DOHH2 (cell line): ENCODE data around the gene MCIDAS.

Source experiments
- H3F3A ChIP-seq: fragments of 200-600 bp; sonication (generic), shearing (Covaris generic); 2 replicates; pipeline ENCODE4 v1.6.0; 2016; ENCODE audit warnings: antibody characterized with exemption, mild to moderate bottlenecking; ENCODE audit not compliant: control insufficient read depth, insufficient read depth
- H3K27ac ChIP-seq: fragments of 200-600 bp; sonication (generic); 2 replicates; pipeline ENCODE4 v1.5.1; 2014; ENCODE audit warnings: low read depth, mild to moderate bottlenecking, low read length, moderate library complexity
- H3K27me3 ChIP-seq: fragments of 200-600 bp; sonication (generic); 2 replicates; pipeline ENCODE4 v1.6.1; 2014; ENCODE audit warnings: mild to moderate bottlenecking, low read length, mixed read lengths; ENCODE audit not compliant: control insufficient read depth
- H3K36me3 ChIP-seq: fragments of 200-600 bp; sonication (generic); 2 replicates; pipeline ENCODE4 v1.6.1; 2014; ENCODE audit warnings: mild to moderate bottlenecking, low read length, moderate library complexity, mixed read lengths; ENCODE audit not compliant: control insufficient read depth
- H3K4me1 ChIP-seq: fragments of 200-600 bp; sonication (generic); 2 replicates; pipeline ENCODE4 v1.6.1; 2014; ENCODE audit warnings: mild to moderate bottlenecking, low read length, mixed read lengths; ENCODE audit not compliant: control insufficient read depth
- H3K4me2 ChIP-seq: fragments of 200-600 bp; sonication (generic); 2 replicates; pipeline ENCODE4 v1.6.0; 2014; ENCODE audit warnings: mild to moderate bottlenecking, low read length, moderate library complexity
- H3K4me3 ChIP-seq: fragments of 200-600 bp; sonication (generic); 2 replicates; pipeline ENCODE4 v1.5.1; 2014; ENCODE audit warnings: mild to moderate bottlenecking, low read length, mixed read lengths
- H3K79me2 ChIP-seq: fragments of 200-600 bp; sonication (generic); 2 replicates; pipeline ENCODE4 v1.6.1; 2014; ENCODE audit warnings: mild to moderate bottlenecking, low read length, mixed read lengths; ENCODE audit not compliant: control insufficient read depth
- H3K9me2 ChIP-seq: fragments of 200-600 bp; sonication (generic); replicated peaks from 2 replicates; pipeline ENCODE4 v1.6.1; 2014; ENCODE audit warnings: mild to moderate bottlenecking, low read length, mixed read lengths; ENCODE audit not compliant: control insufficient read depth
- H3K9me3 ChIP-seq: fragments of 200-600 bp; sonication (generic); 2 replicates; pipeline ENCODE4 v1.6.1; 2014; ENCODE audit warnings: antibody characterized with exemption, low read length, mixed read lengths; ENCODE audit not compliant: control insufficient read depth, insufficient read depth
- H4K20me1 ChIP-seq: fragments of 200-600 bp; sonication (generic); 2 replicates; pipeline ENCODE4 v1.6.0; 2014; ENCODE audit warnings: low read depth, mild to moderate bottlenecking, antibody characterized with exemption, low read length, moderate library complexity; ENCODE audit not compliant: control insufficient read depth, insufficient read depth
- EZH2phosphoT487 ChIP-seq: fragments of 200-600 bp; sonication (generic); IDR thresholded peaks from 2 replicates; pipeline ENCODE4 v1.6.1; 2017; ENCODE audit warnings: borderline replicate concordance, mild to moderate bottlenecking, antibody characterized with exemption, low read length, moderate library complexity, mixed read lengths
- TF ChIP-seq, protein P1 (sequence below): fragments of 200-600 bp; sonication (generic); IDR thresholded peaks from one replicate; pipeline ENCODE4 v1.5.1; 2014; ENCODE audit warnings: antibody characterized with exemption, mild to moderate bottlenecking, low read depth, low read length; ENCODE audit not compliant: poor library complexity, severe bottlenecking

Gene MCIDAS

DNA sequence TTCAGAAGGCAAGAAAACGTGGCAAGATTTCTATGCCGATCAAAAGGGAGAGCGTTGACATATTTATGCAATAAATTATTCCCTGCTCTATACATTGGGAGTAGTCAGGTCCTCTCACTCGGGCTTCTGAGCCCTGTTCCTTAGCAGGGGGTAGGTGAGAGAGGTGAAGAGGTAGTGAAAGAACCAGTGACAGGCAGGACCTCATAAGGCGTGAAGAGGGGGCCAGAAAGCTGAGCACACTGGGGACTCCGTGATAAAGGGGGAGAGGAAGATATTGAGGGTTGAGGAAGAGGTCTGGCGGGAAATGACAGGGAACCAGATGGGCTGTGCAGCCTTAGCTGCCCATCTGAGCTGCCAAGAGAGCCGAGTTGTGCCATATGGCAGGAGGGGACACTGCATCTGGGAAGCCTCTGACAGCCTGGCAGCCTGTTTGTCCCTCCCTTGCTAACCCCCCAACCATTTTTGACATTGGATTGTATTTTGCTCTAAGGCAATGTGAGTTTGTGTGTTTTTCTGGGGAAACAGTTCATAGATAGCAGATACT, 53.4 kb downstream of the MCIDAS start:
- H3F3A ChIP-seq = no peaks in the 10 kb centered on the region
- peaks cover 31% of the 10 kb centered on the region for H3K4me1 ChIP-seq
- peaks cover 69% of the 10 kb centered on the region for H3K27me3 ChIP-seq
- H3K9me3 ChIP-seq = no peaks in the 10 kb centered on the region
- no peak for TF ChIP-seq EZH2phosphoT487
- TF ChIP-seq, protein P1, sequence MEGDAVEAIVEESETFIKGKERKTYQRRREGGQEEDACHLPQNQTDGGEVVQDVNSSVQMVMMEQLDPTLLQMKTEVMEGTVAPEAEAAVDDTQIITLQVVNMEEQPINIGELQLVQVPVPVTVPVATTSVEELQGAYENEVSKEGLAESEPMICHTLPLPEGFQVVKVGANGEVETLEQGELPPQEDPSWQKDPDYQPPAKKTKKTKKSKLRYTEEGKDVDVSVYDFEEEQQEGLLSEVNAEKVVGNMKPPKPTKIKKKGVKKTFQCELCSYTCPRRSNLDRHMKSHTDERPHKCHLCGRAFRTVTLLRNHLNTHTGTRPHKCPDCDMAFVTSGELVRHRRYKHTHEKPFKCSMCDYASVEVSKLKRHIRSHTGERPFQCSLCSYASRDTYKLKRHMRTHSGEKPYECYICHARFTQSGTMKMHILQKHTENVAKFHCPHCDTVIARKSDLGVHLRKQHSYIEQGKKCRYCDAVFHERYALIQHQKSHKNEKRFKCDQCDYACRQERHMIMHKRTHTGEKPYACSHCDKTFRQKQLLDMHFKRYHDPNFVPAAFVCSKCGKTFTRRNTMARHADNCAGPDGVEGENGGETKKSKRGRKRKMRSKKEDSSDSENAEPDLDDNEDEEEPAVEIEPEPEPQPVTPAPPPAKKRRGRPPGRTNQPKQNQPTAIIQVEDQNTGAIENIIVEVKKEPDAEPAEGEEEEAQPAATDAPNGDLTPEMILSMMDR = no peak
- no peaks in the 10 kb centered on the region for H3K79me2 ChIP-seq
- no peaks in the 10 kb centered on the region for H3K9me2 ChIP-seq
- H3K36me3 ChIP-seq = no peaks in the 10 kb centered on the region
- H4K20me1 ChIP-seq = no peaks in the 10 kb centered on the region
- no peak overlapping the region for H3K27ac ChIP-seq
- peak overlapping the region; percentile 77 for H3K4me3 ChIP-seq
- H3K4me2 ChIP-seq = peak overlapping the region; percentile 97

DNA sequence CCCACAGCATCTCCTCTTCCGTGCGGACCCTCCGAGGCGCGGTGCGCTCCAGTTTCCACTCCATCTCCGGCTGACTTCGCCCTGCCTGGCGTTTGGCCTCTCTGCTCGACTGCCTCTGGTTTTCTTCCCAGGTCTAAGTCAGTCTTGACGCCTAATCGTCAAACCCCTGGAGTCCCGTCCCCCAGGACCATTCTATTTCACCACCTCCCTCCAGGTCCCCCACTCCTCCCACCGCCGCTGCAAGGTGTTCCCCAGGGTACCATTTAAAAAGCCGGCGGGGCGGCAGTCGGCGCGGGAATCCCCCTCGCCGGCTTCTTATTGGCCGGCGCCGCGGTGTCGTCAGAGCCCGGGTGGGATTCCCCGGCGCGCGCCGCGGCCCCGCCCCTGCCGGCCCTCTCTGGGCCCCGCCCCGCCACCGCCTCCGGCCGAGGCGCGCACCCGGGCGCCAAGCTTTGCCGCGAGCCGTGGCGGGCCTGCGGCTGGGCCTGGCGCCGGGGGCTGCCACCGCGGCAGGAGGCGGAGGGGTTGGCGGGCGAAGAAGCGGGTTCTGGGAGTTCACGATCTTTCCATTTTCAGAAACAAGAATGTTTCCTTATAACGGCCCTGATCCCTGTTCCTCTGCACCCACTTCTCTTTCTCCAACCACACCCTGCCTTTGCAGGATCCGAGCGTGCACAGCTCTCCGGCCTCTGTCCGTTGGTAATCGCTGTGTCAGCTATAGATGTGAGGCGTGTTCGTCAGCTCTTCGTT, 54.0 kb downstream of the MCIDAS start, which contains the start of gene CDC20B:
TSS of gene CDC20B (minus strand) at position 241 of the 750 bp plus-strand sequence. CDS start at position 64, 177 bp downstream.
- no peaks in the 10 kb centered on the region for H3K36me3 ChIP-seq
- no peaks in the 10 kb centered on the region for H3K9me3 ChIP-seq
- peak within 1 kb of the TSS; percentile 77 for H3K4me3 ChIP-seq
- no peaks in the 10 kb centered on the region for H4K20me1 ChIP-seq
- H3K27ac ChIP-seq = no peak within 1 kb of the TSS
- H3K79me2 ChIP-seq = no peaks in the 10 kb centered on the region
- TF ChIP-seq EZH2phosphoT487 = no peak
- TF ChIP-seq, protein P1 = no peak
- no peaks in the 10 kb centered on the region for H3F3A ChIP-seq
- H3K27me3 ChIP-seq = peaks cover 63% of the 10 kb centered on the region
- H3K4me2 ChIP-seq = peak within 1 kb of the TSS; percentile 97
- no peaks in the 10 kb centered on the region for H3K9me2 ChIP-seq
- peaks cover 31% of the 10 kb centered on the region for H3K4me1 ChIP-seq

DNA sequence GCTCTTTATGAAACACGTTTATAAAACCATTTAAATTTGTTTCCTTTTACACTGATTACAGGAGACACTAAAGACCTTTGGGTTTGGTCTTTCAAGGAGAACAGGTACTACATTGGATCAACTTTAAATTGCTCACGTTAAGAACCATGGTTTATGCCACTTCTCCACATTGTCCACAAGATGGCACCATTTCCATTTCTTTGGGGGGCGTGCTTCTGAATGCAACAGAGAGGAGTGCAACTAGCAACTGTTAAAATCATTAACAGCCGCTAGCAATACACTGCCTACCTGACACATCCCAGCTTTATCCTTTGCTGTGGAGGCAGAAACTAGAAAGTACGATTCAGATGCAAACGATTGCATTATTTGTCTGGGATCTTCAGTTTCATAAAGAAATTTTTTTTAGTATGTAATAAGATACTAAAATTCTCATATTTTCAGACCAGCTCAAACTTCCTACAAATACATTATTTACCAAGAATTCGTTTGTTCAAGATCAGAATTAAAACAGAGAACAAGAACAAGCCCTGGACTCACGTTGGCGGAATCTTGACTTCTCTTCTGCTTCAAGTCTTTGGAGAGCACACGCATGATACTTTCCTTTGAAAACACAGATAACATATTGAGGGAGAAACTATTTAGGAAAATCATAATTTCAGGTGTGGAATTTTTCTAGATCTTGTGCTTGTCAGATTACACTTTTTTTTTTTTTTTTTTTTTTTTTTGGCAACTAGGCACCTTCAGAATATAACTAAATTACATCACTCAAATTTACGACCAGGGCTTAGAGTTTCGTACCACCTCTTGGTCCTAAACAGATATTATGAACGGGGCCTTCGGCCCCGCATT, 54.8 kb downstream of the MCIDAS start:
- peaks cover 62% of the 10 kb centered on the region for H3K27me3 ChIP-seq
- peak overlapping the region; percentile 97 for H3K4me2 ChIP-seq
- no peaks in the 10 kb centered on the region for H3K9me2 ChIP-seq
- H3K4me1 ChIP-seq = peaks cover 31% of the 10 kb centered on the region
- no peak overlapping the region for H3K27ac ChIP-seq
- TF ChIP-seq, protein P1 = peak; percentile 89
- TF ChIP-seq EZH2phosphoT487 = no peak
- no peaks in the 10 kb centered on the region for H3K36me3 ChIP-seq
- no peaks in the 10 kb centered on the region for H3K79me2 ChIP-seq
- no peaks in the 10 kb centered on the region for H3K9me3 ChIP-seq
- H4K20me1 ChIP-seq = no peaks in the 10 kb centered on the region
- H3F3A ChIP-seq = no peaks in the 10 kb centered on the region
- peak overlapping the region; percentile 77 for H3K4me3 ChIP-seq
